T-helper 1 cell treated with Interleukin-12 subunit alpha and Interleukin-12 subunit beta and Interleukin-4 antibody, amounts not matched to agents 30 ng/mL and 1 ng/mL, for 36 hours (primary cell): ENCODE results near the gene GPR162. TPM values are rescaled to one million over a fixed set of nuclear protein-coding genes. Genes with fewer than 3 reads are reported as not detected.

Experiments used
- intact Hi-C: fragments of 100-400 bp; cut with micrococcal nuclease; formaldehyde crosslinking; loops from one replicate; pipeline ENCODE4 v1.15.1; 2024
- total RNA-seq: library from RNA; stranded (reverse); gene quantifications from 2 replicates; pipeline ENCODE4 v1.2.3, GENCODE V29; 2022

Gene GPR162
- total RNA-seq, 1 donor from 2014 or later = 0.29 TPM

GRCh38 chr12:6820166-6820565 is 1.5 kb upstream of the GPR162 start:
- intact Hi-C loops = no loop called here

- intact Hi-C loops = no loop called here
Observed at GRCh38 chr12:6822426-6823135, 960 bp downstream of the GPR162 start.

- intact Hi-C loops = loop anchor here (2.0 kb wide), 1 partner anchor 31 kb away; no protein-coding TSS in a partner anchor
Observed at GRCh38 chr12:6823182-6824084, 1.8 kb downstream of the GPR162 start.

- intact Hi-C loops = loop anchor here (2.0 kb wide), 1 partner anchor 31 kb away; no protein-coding TSS in a partner anchor
Observed at GRCh38 chr12:6824085-6824775, 2.6 kb downstream of the GPR162 start.

- intact Hi-C loops = loop anchor here (1.0 to 2.0 kb wide), 6 partner anchors 32 to 208 kb away; partner anchors contain the start of gene MLF2
Observed at GRCh38 chr12:6824901-6825381, 3.3 kb downstream of the GPR162 start.

GRCh38 chr12:6825398-6826124 is 3.9 kb downstream of the GPR162 start:
- intact Hi-C loops = loop anchor here (1.0 to 2.0 kb wide), 6 partner anchors 33 to 208 kb away; partner anchors contain the start of gene MLF2

- intact Hi-C loops = no loop called here
Observed at GRCh38 chr12:6826125-6826733, 4.6 kb downstream of the GPR162 start.

- intact Hi-C loops = no loop called here
Observed at GRCh38 chr12:6826734-6827436, 5.3 kb downstream of the GPR162 start.

GRCh38 chr12:6827437-6827911 is 5.9 kb downstream of the GPR162 start:
- intact Hi-C loops = no loop called here

GRCh38 chr12:6827982-6828780 is 6.6 kb downstream of the GPR162 start, which contains the start of gene P3H3:
TSS of gene P3H3 (plus strand) at chr12:6828407. CDS start at chr12:6828441, 34 bp downstream.
- intact Hi-C loops = loop anchor here (2.0 kb wide), 1 partner anchor 259 kb away; the partner anchor contains the start of gene NOP2

GRCh38 chr12:6828781-6829535 is 7.3 kb downstream of the GPR162 start:
- intact Hi-C loops = loop anchor here (2.0 kb wide), 1 partner anchor 260 kb away; the partner anchor contains the start of gene NOP2

- intact Hi-C loops = loop anchor here (2.0 kb wide), 1 partner anchor 261 kb away; the partner anchor contains the start of gene NOP2
Observed at GRCh38 chr12:6829536-6830220, 8.1 kb downstream of the GPR162 start.

- intact Hi-C loops = no loop called here
Observed at GRCh38 chr12:6830286-6830890, 8.8 kb downstream of the GPR162 start.

GRCh38 chr12:6830999-6831398 is 9.4 kb downstream of the GPR162 start:
- intact Hi-C loops = no loop called here

GRCh38 chr12:6831450-6831995 is 9.9 kb downstream of the GPR162 start:
- intact Hi-C loops = no loop called here

GRCh38 chr12:6832125-6832524 is 10.5 kb downstream of the GPR162 start:
- intact Hi-C loops = no loop called here
